Measurements from ENCODE around the gene PAK1IP1. TPM values are rescaled to one million over a fixed set of nuclear protein-coding genes. Genes with fewer than 3 reads are reported as not detected.

The PAK1IP1 gene
- total RNA-seq, 1 experiment from 2014 or later, result 25.9 TPM

GRCh38 chr6:10723567-10723881 lies 28.8 kb downstream of the PAK1IP1 start:
- BruUV-seq (replicated peaks), result TSS peak; percentile 66

GRCh38 chr6:10725044-10725443 lies 30.3 kb downstream of the PAK1IP1 start:
- H3K36me3 Mint-ChIP-seq (ENCODE audit: insufficient read depth, unreplicated experiment), result peaks cover 44% of the 10 kb centered on the region
- peak overlapping the region; percentile 53 for H3K4me3 Mint-ChIP-seq (ENCODE audit: unreplicated experiment)
- H3K4me3 ChIP-seq (ENCODE audit: low read depth, low read length), result no peak overlapping the region
- no peak for DNase-seq
- ChIA-PET CTCF (no interaction called here), POLR2A (no interaction called here)
- no peaks in the 10 kb centered on the region for H3K9me3 Mint-ChIP-seq (ENCODE audit: unreplicated experiment)
- H3K27me3 ChIP-seq (replicated peaks; ENCODE audit: control insufficient read depth, insufficient read depth, low read length), result no peaks in the 10 kb centered on the region
- peaks cover 6% of the 10 kb centered on the region for H3K4me1 ChIP-seq
- TF ChIP-seq CTCF (IDR thresholded peaks at IDR 0.05; ENCODE audit: insufficient read depth in 1 of 2, low read depth in 1 of 2, low read length in 1 of 2, severe bottlenecking in 1 of 2, unreplicated experiment in 1 of 2), result no peak
- H3K9me3 ChIP-seq, result no peaks in the 10 kb centered on the region
- H3K27me3 Mint-ChIP-seq (ENCODE audit: insufficient read depth, unreplicated experiment), result no peaks in the 10 kb centered on the region
- BruUV-seq (replicated peaks), result no TSS peak
- peaks cover 15% of the 10 kb centered on the region for H3K4me1 Mint-ChIP-seq (ENCODE audit: low read depth, unreplicated experiment)
- intact Hi-C loops (cut with micrococcal nuclease; ENCODE audit: unreplicated experiment), result no loop called here
- peaks cover 4% of the 10 kb centered on the region for H3K36me3 ChIP-seq (ENCODE audit: control insufficient read depth, insufficient read depth, low read length)
- peak overlapping the region; percentile 63 for H3K27ac Mint-ChIP-seq (ENCODE audit: unreplicated experiment)

More at GRCh38 chr6:10723567-10723881, 28.8 kb downstream of the PAK1IP1 start:
- intact Hi-C loops (cut with micrococcal nuclease; ENCODE audit: unreplicated experiment), result loop anchor here (1.0 kb wide), 1 partner anchor 11 kb away; no protein-coding TSS in a partner anchor
- no peak for TF ChIP-seq CTCF (IDR thresholded peaks at IDR 0.05; ENCODE audit: insufficient read depth in 1 of 2, low read depth in 1 of 2, low read length in 1 of 2, severe bottlenecking in 1 of 2, unreplicated experiment in 1 of 2)
- Histone ChIP-seq H3K27me3 (replicated peaks; ENCODE audit: control insufficient read depth, insufficient read depth, low read length) (no peaks in the 10 kb centered on the region), H3K4me1 (peaks cover 6% of the 10 kb centered on the region), H3K36me3 (ENCODE audit: control insufficient read depth, insufficient read depth, low read length) (peaks cover 4% of the 10 kb centered on the region), H3K9me3 (0 out of 2 replicates have a peak, but pooled peaks cover 1% of the 10 kb centered on the region), H3K4me3 (ENCODE audit: low read depth, low read length) (peak overlapping the region; percentile 68)
- POLR2A ChIA-PET, result interaction anchor here (0.6 to 0.8 kb wide), 2 partner anchors 24 to 29 kb away, joined by 3 to 13 read pairs; partner anchors contain the start of genes PAK1IP1 and TMEM14B
- Mint-ChIP-seq H3K36me3 (ENCODE audit: insufficient read depth, unreplicated experiment) (peaks cover 28% of the 10 kb centered on the region), H3K4me1 (ENCODE audit: low read depth, unreplicated experiment) (peaks cover 15% of the 10 kb centered on the region), H3K9me3 (ENCODE audit: unreplicated experiment) (no peaks in the 10 kb centered on the region), H3K27me3 (ENCODE audit: insufficient read depth, unreplicated experiment) (no peaks in the 10 kb centered on the region), H3K27ac (ENCODE audit: unreplicated experiment) (peak overlapping the region; percentile 97), H3K4me3 (ENCODE audit: unreplicated experiment) (peak overlapping the region; percentile 96)
- CTCF ChIA-PET, result no interaction called here
- DNase-seq, result no peak

GRCh38 chr6:10725716-10726115 lies 30.9 kb downstream of the PAK1IP1 start:
- intact Hi-C loops (cut with micrococcal nuclease; ENCODE audit: unreplicated experiment), result no loop called here
- Histone ChIP-seq H3K36me3 (ENCODE audit: control insufficient read depth, insufficient read depth, low read length) (peaks cover 4% of the 10 kb centered on the region), H3K9me3 (no peaks in the 10 kb centered on the region), H3K27me3 (replicated peaks; ENCODE audit: control insufficient read depth, insufficient read depth, low read length) (no peaks in the 10 kb centered on the region), H3K4me1 (peaks cover 6% of the 10 kb centered on the region), H3K4me3 (ENCODE audit: low read depth, low read length) (no peak overlapping the region)
- peak overlapping the region; percentile 53 for H3K4me3 Mint-ChIP-seq (ENCODE audit: unreplicated experiment)
- no peaks in the 10 kb centered on the region for H3K27me3 Mint-ChIP-seq (ENCODE audit: insufficient read depth, unreplicated experiment)
- ChIA-PET CTCF (no interaction called here), POLR2A (no interaction called here)
- H3K27ac Mint-ChIP-seq (ENCODE audit: unreplicated experiment), result peak overlapping the region; percentile 63
- no peak for TF ChIP-seq CTCF (IDR thresholded peaks at IDR 0.05; ENCODE audit: insufficient read depth in 1 of 2, low read depth in 1 of 2, low read length in 1 of 2, severe bottlenecking in 1 of 2, unreplicated experiment in 1 of 2)
- peaks cover 50% of the 10 kb centered on the region for H3K36me3 Mint-ChIP-seq (ENCODE audit: insufficient read depth, unreplicated experiment)
- H3K4me1 Mint-ChIP-seq (ENCODE audit: low read depth, unreplicated experiment), result peaks cover 15% of the 10 kb centered on the region
- H3K9me3 Mint-ChIP-seq (ENCODE audit: unreplicated experiment), result no peaks in the 10 kb centered on the region
- BruUV-seq (replicated peaks), result no TSS peak
- DNase-seq, result no peak
